Skeletal muscle cell (primary cell): ENCODE measurements around the gene CORO1C.
A peak's percentile ranks its signal among the peaks of the same experiment; 100 is the strongest.

Experiments
- DNase-seq: peaks from one replicate; pipeline ENCODE4 v3.0.0-alpha.2; 2010; ENCODE audit warnings: low read depth
- H3K4me3 ChIP-seq: 2 replicates; pipeline ENCODE4 v1.5.1; 2011; ENCODE audit warnings: low read depth, mild to moderate bottlenecking, control low read depth, low read length, moderate library complexity

CORO1C gene

GRCh38 chr12:108611884-108612415 lies 119.4 kb downstream of the CORO1C start:
- H3K4me3 ChIP-seq, result no peak overlapping the region
- DNase-seq, result peak; percentile 93

- DNase-seq, result no peak
- H3K4me3 ChIP-seq, result no peak overlapping the region
Observed at GRCh38 chr12:108610856-108611605, 120.3 kb downstream of the CORO1C start.

GRCh38 chr12:108610336-108610815 lies 120.9 kb downstream of the CORO1C start:
- no peak overlapping the region for H3K4me3 ChIP-seq
- no peak for DNase-seq

- H3K4me3 ChIP-seq, result no peak overlapping the region
- peak; percentile 73 for DNase-seq
Observed at GRCh38 chr12:108609537-108610335, 121.6 kb downstream of the CORO1C start.

GRCh38 chr12:108608616-108609015 lies 122.7 kb downstream of the CORO1C start:
- H3K4me3 ChIP-seq, result no peak overlapping the region
- no peak for DNase-seq

- H3K4me3 ChIP-seq, result no peak overlapping the region
- no peak for DNase-seq
Observed at GRCh38 chr12:108607981-108608600, 123.2 kb downstream of the CORO1C start.

GRCh38 chr12:108606492-108606891 lies 124.8 kb downstream of the CORO1C start:
- no peak for DNase-seq
- no peak overlapping the region for H3K4me3 ChIP-seq

- no peak overlapping the region for H3K4me3 ChIP-seq
- no peak for DNase-seq
Observed at GRCh38 chr12:108605690-108606406, 125.5 kb downstream of the CORO1C start.

GRCh38 chr12:108605000-108605689 lies 126.2 kb downstream of the CORO1C start:
- no peak for DNase-seq
- no peak overlapping the region for H3K4me3 ChIP-seq

- H3K4me3 ChIP-seq, result no peak overlapping the region
- no peak for DNase-seq
Observed at GRCh38 chr12:108604208-108604941, 126.9 kb downstream of the CORO1C start.

- no peak for DNase-seq
- H3K4me3 ChIP-seq, result no peak overlapping the region
Observed at GRCh38 chr12:108603743-108604142, 127.6 kb downstream of the CORO1C start.

- no peak for DNase-seq
- no peak overlapping the region for H3K4me3 ChIP-seq
Observed at GRCh38 chr12:108602976-108603704, 128.2 kb downstream of the CORO1C start.

- no peak overlapping the region for H3K4me3 ChIP-seq
- no peak for DNase-seq
Observed at GRCh38 chr12:108602209-108602705, 129.1 kb downstream of the CORO1C start.

GRCh38 chr12:108600702-108601007 lies 130.7 kb downstream of the CORO1C start:
- H3K4me3 ChIP-seq, result no peak overlapping the region
- DNase-seq, result no peak

GRCh38 chr12:108599948-108600701 lies 131.2 kb downstream of the CORO1C start:
- no peak overlapping the region for H3K4me3 ChIP-seq
- no peak for DNase-seq

- DNase-seq, result no peak
- H3K4me3 ChIP-seq, result no peak overlapping the region
Observed at GRCh38 chr12:108599541-108599940, 131.8 kb downstream of the CORO1C start.
